Gastroesophageal sphincter (tissue), 4 donors: ENCODE measurements around the gene HERC5. TPM values are rescaled to one million over a fixed set of nuclear protein-coding genes. Genes with fewer than 3 reads are reported as not detected.
"Not testable (repeated sequence)": the region's sequence is repeated elsewhere in the genome, so short reads cannot be mapped to it uniquely, and the experiment has no call there.

Experiments used
- ATAC-seq: fragments of 150-250 bp; one replicate; pipeline ENCODE4 v1.9.1; 2016; ENCODE audit warnings: mild to moderate bottlenecking, moderate library complexity
- H3K27ac ChIP-seq, 4 donors: fragments of 200-600 bp; sonication (generic) in 3 of 4; 1 replicate in 3 of 4; 2 replicates in 1 of 4; pipeline ENCODE4 v1.5.1; 2016 to 2019
- H3K27me3 ChIP-seq: fragments of 200-600 bp; sonication (generic); one replicate; pipeline ENCODE4 v1.5.1; 2019
- H3K36me3 ChIP-seq, 2 donors: fragments of 200-600 bp; sonication (generic); one replicate each; pipeline ENCODE4 v1.5.1; 2019; ENCODE audit warnings: control low read depth in 1 of 2
- H3K4me1 ChIP-seq, 3 donors: fragments of 200-600 bp; sonication (generic); 1 replicate in 2 of 3; 2 replicates in 1 of 3; pipeline ENCODE4 v1.5.1; 2016 to 2019; ENCODE audit warnings: control low read depth in 2 of 3
- H3K4me3 ChIP-seq, 2 donors: fragments of 200-600 bp; sonication (generic); one replicate each; pipeline ENCODE4 v1.5.1; 2019; ENCODE audit warnings: mild to moderate bottlenecking in 1 of 2, moderate library complexity in 1 of 2
- H3K9me3 ChIP-seq, 3 donors: fragments of 200-600 bp; sonication (generic); one replicate each; pipeline ENCODE4 v1.5.1; 2017 to 2019; ENCODE audit warnings: control low read depth in 2 of 3
- EP300 ChIP-seq: sonication (generic); formaldehyde crosslinking; IDR thresholded peaks from one replicate; pipeline ENCODE4 v1.6.1; 2017; ENCODE audit warnings: antibody characterized with exemption, mild to moderate bottlenecking
- POLR2A ChIP-seq, 2 donors: fragments of 450-650 bp; IDR thresholded peaks; one replicate each; pipeline ENCODE4 v1.6.1; 2017; ENCODE audit warnings: antibody characterized with exemption in 2 of 2, mild to moderate bottlenecking in 2 of 2, moderate library complexity in 1 of 2
- POLR2AphosphoS5 ChIP-seq: sonication (generic); formaldehyde crosslinking; IDR thresholded peaks from one replicate; pipeline ENCODE4 v1.6.1; 2017; ENCODE audit warnings: antibody characterized with exemption
- WGBS, 2 donors: methylation state at CpG; one replicate each; pipeline ENCODE4 v1.1.5; 2018; ENCODE audit warnings: low coverage in 1 of 2; 5-methylcytosine and 5-hydroxymethylcytosine counted together
- total RNA-seq, 4 donors: library from RNA; depleted of rRNA; stranded (reverse); fragments of >200 nt; gene quantifications; one replicate each; pipeline ENCODE4 v1.1.0, GENCODE V29; 2016
- TF ChIP-seq, protein P1 (sequence below), 4 experiments: fragments of 200-600 bp in 2 of 4; fragments of 450-650 bp in 2 of 4; sonication (generic) in 1 of 4; IDR thresholded peaks; one replicate each; pipeline ENCODE4 v1.5.1; 2017 to 2019; ENCODE audit warnings: antibody characterized with exemption in 4 of 4, mild to moderate bottlenecking in 2 of 4, moderate library complexity in 2 of 4

HERC5 gene
- total RNA-seq, 4 donors from 2014 or later, result 2.2 to 5.9 (median 3.9) TPM

DNA sequence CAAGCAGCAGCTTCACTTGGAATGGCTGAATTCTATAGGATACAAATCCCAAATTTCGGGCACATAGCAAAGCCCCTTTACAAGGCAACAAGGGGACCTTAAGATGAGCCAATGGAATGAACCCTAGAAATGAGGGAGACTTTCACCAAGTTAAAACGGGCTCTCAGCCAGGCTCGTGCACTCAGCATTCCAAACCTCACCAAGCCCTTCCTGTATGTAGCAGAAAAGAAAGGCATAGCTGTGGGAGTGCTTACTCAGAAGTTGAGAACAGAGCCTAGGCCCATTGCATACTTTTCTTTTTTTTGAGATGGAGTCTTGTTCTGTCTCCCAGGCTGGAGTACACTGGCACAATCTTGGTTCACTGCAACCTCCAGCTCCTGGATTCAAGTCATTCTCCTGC is 10.8 kb upstream of the HERC5 start:
- no peaks in the 10 kb centered on the region for H3K27me3 ChIP-seq
- peaks cover 0 to 22% of the 10 kb centered on the region in 2 donors for H3K36me3 ChIP-seq
- no peak overlapping the region for H3K4me3 ChIP-seq
- no peak for TF ChIP-seq EP300
- TF ChIP-seq, protein P1, sequence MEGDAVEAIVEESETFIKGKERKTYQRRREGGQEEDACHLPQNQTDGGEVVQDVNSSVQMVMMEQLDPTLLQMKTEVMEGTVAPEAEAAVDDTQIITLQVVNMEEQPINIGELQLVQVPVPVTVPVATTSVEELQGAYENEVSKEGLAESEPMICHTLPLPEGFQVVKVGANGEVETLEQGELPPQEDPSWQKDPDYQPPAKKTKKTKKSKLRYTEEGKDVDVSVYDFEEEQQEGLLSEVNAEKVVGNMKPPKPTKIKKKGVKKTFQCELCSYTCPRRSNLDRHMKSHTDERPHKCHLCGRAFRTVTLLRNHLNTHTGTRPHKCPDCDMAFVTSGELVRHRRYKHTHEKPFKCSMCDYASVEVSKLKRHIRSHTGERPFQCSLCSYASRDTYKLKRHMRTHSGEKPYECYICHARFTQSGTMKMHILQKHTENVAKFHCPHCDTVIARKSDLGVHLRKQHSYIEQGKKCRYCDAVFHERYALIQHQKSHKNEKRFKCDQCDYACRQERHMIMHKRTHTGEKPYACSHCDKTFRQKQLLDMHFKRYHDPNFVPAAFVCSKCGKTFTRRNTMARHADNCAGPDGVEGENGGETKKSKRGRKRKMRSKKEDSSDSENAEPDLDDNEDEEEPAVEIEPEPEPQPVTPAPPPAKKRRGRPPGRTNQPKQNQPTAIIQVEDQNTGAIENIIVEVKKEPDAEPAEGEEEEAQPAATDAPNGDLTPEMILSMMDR (IDR thresholded peaks at IDR 0.05), result no peak
- TF ChIP-seq POLR2AphosphoS5, result no peak
- TF ChIP-seq POLR2A (IDR thresholded peaks at IDR 0.05), result no peak
- H3K4me1 ChIP-seq, result no peaks in the 10 kb centered on the region
- H3K9me3 ChIP-seq, result no peaks in the 10 kb centered on the region
- ATAC-seq, result no peak
- WGBS, 2 donors, result 30 to 100% methylated on average over 1 to 2 of the region's 3 CpGs
- H3K27ac ChIP-seq, result no peak overlapping the region

DNA sequence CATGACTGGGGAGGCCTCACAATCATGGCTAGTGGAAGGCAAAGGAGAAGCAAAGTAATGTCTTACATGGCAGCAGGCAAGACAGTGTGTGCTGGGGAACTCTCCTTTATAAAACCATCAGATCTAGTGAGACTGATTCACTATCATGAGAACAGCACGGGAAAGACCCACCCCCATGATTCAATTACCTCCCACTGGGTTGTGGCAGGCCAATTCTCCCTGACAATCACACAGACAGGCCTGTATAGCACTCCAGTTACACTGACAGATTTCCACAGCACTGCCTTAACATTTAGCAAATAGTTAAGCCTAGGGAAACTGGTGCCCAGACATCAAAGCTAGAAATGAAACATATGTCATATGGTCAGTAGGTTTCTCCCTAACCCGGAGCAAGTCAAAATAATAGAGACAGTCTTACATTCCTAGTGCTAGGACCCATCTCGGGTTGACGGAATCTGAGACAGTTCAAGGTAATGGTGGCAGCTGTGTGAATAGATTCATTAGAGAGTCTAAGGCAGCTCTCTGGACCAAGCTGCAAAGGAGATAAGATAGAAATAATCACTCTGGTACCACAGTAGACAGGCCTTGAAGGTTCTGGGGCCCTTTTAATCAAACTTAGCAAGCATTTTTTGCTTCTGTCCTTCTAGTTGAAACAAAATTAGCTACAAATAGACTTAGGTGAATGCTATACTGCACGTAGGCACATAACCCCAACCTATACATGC is 9.4 kb upstream of the HERC5 start:
- no peak for TF ChIP-seq POLR2A (IDR thresholded peaks at IDR 0.05)

DNA sequence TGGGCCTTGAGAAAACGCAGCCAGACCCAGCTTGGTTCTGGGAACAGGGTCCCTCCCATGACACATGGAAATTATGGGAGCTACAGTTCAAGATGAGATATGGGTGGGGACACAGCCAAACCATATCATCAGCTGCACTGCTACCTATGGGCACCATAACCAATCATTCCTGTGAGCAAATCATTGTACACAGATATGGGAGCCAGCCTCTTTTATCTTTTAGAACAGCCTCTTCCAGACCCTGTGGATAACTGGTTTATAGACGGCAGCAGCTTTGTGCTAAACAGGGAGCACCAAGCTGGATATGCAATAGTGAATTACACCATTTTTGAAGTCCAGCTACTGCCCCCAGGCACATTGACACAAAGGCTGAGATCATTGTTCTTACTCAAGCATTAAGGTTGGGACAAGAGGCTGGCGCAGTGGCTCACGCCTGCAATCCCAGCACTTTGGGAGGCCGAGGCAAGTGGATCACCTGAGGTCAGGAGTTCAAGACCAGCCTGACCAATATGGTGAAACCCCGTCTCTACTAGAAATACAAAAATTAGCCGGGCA is 8.6 kb upstream of the HERC5 start:
- H3K36me3 ChIP-seq, H3K27me3 ChIP-seq, H3K4me1 ChIP-seq, H3K27ac ChIP-seq, H3K4me3 ChIP-seq, H3K9me3 ChIP-seq, ATAC-seq: not testable (repeated sequence)
- 86 to 100% methylated on average over 1 of the region's 7 CpGs for WGBS, 2 donors

More for the DNA sequence above, 9.4 kb upstream of the HERC5 start:
- Histone ChIP-seq H3K9me3 (no peaks in the 10 kb centered on the region), H3K4me3 (no peak overlapping the region), H3K27me3 (no peaks in the 10 kb centered on the region), H3K36me3 (peaks cover 0 to 11% of the 10 kb centered on the region in 2 donors), H3K27ac (no peak overlapping the region), H3K4me1 (no peaks in the 10 kb centered on the region)
- no peak for ATAC-seq
- 74 to 81% methylated on average over 2 to 5 of the region's 5 CpGs for WGBS, 2 donors

DNA sequence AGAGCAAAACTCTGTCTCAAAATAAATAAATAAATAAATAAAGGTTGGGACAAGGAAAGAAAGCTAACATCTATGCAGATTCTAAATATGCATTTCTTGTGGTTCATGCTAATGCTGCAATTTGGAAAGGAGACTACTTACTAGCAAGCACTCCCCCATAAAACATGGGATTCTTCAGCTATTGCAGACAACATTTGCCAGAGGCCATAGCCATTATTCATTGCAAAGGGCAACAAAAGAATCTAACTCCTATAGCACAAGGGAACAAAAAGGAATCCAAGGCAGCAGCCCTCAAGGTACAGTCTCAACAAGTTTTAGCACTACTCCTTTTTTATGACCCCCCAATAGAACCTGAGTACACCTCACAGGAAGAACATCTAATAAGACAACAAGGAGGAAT is 8.0 kb upstream of the HERC5 start:
- ATAC-seq, result no peak
- no peak overlapping the region for H3K27ac ChIP-seq
- H3K36me3 ChIP-seq, result no peaks in the 10 kb centered on the region
- no peaks in the 10 kb centered on the region for H3K27me3 ChIP-seq
- TF ChIP-seq EP300 (no peak), POLR2A (IDR thresholded peaks at IDR 0.05) (no peak), POLR2AphosphoS5 (no peak)
- TF ChIP-seq, protein P1 (IDR thresholded peaks at IDR 0.05), result no peak
- H3K9me3 ChIP-seq, result no peaks in the 10 kb centered on the region
- no peaks in the 10 kb centered on the region for H3K4me1 ChIP-seq
- no peak overlapping the region for H3K4me3 ChIP-seq

DNA sequence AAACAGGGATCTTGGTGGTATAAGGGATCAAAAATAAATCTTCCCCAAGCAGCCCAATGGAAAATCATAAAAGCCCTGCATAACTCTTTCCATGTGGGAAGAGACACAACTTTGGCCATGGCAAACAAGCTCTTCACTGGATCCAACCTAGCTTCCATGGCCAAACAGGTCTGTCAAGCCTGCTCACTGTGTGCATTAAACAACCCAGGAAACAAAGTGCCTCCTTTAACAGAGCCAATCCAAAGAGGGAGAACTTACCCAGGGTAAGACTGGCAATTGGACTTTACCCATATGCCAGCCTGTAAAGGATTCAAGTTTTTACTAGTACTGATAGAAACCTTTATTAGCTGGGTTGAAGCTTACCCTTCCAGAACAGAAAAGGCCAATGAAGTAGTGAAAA is 7.6 kb upstream of the HERC5 start:
- Histone ChIP-seq H3K36me3 (no peaks in the 10 kb centered on the region), H3K9me3 (no peaks in the 10 kb centered on the region), H3K27ac (no peak overlapping the region), H3K4me1 (no peaks in the 10 kb centered on the region), H3K27me3 (no peaks in the 10 kb centered on the region), H3K4me3 (no peak overlapping the region)
- TF ChIP-seq EP300 (no peak), POLR2AphosphoS5 (no peak)
- ATAC-seq, result no peak

DNA sequence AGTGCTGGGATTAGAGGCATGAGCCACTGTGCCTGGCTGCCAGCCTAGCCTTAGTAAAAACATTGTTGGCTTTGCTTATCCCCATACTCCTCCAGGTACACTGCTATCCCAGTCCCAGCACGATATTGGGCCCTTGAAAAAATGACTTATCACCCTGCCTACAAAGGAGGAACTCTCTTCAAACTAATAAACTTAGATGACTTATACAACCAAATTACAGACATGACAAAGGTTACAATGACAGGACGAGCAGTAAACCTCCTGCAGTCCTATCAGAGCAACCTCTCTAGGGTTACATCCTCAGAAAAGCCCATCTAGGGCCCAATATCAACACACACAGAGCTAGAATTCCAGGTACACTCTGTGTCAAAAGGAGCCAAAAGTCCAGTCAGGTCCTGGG is 5.7 kb upstream of the HERC5 start:
- TF ChIP-seq POLR2AphosphoS5 (no peak), EP300 (no peak), POLR2A (IDR thresholded peaks at IDR 0.05) (no peak)
- TF ChIP-seq, protein P1 (IDR thresholded peaks at IDR 0.05), result no peak
- ATAC-seq, result no peak
- H3K27me3 ChIP-seq, result no peaks in the 10 kb centered on the region
- H3K36me3 ChIP-seq, result no peaks in the 10 kb centered on the region
- 74 to 80% methylated on average over 2 of the region's 2 CpGs for WGBS, 2 donors
- H3K27ac ChIP-seq, result no peak overlapping the region
- peaks cover 0 to 3% (median 0%) of the 10 kb centered on the region in 3 donors for H3K4me1 ChIP-seq
- H3K4me3 ChIP-seq, result no peak overlapping the region
- H3K9me3 ChIP-seq, result no peaks in the 10 kb centered on the region
